A549 (cell line): ENCODE results near the gene TYW1. TPM values are rescaled to one million over a fixed set of nuclear protein-coding genes. Genes with fewer than 3 reads are reported as not detected.
"Not testable (repeated sequence)": the region's sequence is repeated elsewhere in the genome, so short reads cannot be mapped to it uniquely, and the experiment has no call there.

Experiments
- ATAC-seq, 2 experiments: fragments of 200-7000 bp in 1 of 2; fragments of >200 bp in 1 of 2; cut with Nextera tagmentation in 1 of 2; cut with Tn5 transposase in 1 of 2; 3 replicates each; pipeline versions ENCODE4 v1.8.0 to v1.9.1; 2018 to 2020; ENCODE audit warnings: mild to moderate bottlenecking in 1 of 2, moderate library complexity in 1 of 2
- CTCF ChIA-PET: fragments of 300-600 bp; sonication (Branson Sonifier 250); formaldehyde crosslinking; extraction: SDS; loops from one replicate; lab custom pipeline; 2021; ENCODE audit warnings: antibody characterized with exemption, inconsistent platforms; lab: Yijun Ruan, JAX
- POLR2A ChIA-PET: fragments of 350-600 bp; formaldehyde crosslinking; extraction: SDS; loops from one replicate; lab custom pipeline; 2021; ENCODE audit warnings: antibody characterized with exemption, inconsistent platforms; lab: Yijun Ruan, JAX
- DNase-seq, 2 experiments: peaks; one replicate each; pipeline versions ENCODE4 v3.0.0 to v3.0.0-alpha.2; 2011 to 2016; ENCODE audit warnings: low read depth in 1 of 2, low spot score in 1 of 2
- FAIRE-seq: peaks from 2 replicates; lab custom pipeline; 2011; peaks lifted over from hg19 to GRCh38; lab: Jason Lieb, UNC
- H3K27ac ChIP-seq, 2 experiments: fragments of >200 bp; sonication (Bioruptor Twin); formaldehyde crosslinking; 3 replicates each; pipeline ENCODE4 v1.5.1; 2016 to 2017
- H3K4me1 ChIP-seq: fragments of >200 bp; sonication (Bioruptor Twin); formaldehyde crosslinking; 3 replicates; pipeline ENCODE4 v1.6.1; 2016
- H3K4me2 ChIP-seq: fragments of >200 bp; sonication (Bioruptor Twin); formaldehyde crosslinking; 3 replicates; pipeline ENCODE4 v1.6.1; 2016
- H3K4me3 ChIP-seq: fragments of >200 bp; sonication (Bioruptor Twin); formaldehyde crosslinking; 3 replicates; pipeline ENCODE4 v1.5.1; 2016
- H3K9me3 ChIP-seq: fragments of >200 bp; sonication (Bioruptor Twin); formaldehyde crosslinking; 3 replicates; pipeline ENCODE4 v1.6.1; 2016
- BHLHE40 ChIP-seq: IDR thresholded peaks from 2 replicates; pipeline ENCODE4 v1.6.1; 2012; ENCODE audit warnings: low read depth, low read length, inconsistent platforms
- CEBPB ChIP-seq, 2 experiments: fragments of >200 bp in 1 of 2; sonication (Bioruptor Twin) in 1 of 2; formaldehyde crosslinking in 1 of 2; IDR thresholded peaks; 2 replicates each; pipeline ENCODE4 v1.6.1; 2012 to 2016
- CHD2 ChIP-seq: fragments of 150-350 bp; IDR thresholded peaks from 2 replicates; pipeline ENCODE4 v1.6.1; 2014; ENCODE audit warnings: low read length; ENCODE audit not compliant: partially characterized antibody
- CTCF ChIP-seq: fragments of >200 bp; sonication (Bioruptor Twin); formaldehyde crosslinking; IDR thresholded peaks from 3 replicates; pipeline ENCODE4 v1.5.1; 2016
- HEYL ChIP-seq: fragments of 250-450 bp; sonication (Bioruptor Pico); IDR thresholded peaks from 2 replicates; pipeline ENCODE4 v1.8.0; 2021; ENCODE audit warnings: mild to moderate bottlenecking, moderate library complexity
- HOXB13 ChIP-seq: fragments of 250-450 bp; sonication (Bioruptor Pico); IDR thresholded peaks from 2 replicates; pipeline ENCODE4 v1.5.0; 2020; ENCODE audit warnings: low read depth, mild to moderate bottlenecking, moderate library complexity
- MAFK ChIP-seq: fragments of 450-650 bp; IDR thresholded peaks from 2 replicates; pipeline ENCODE4 v1.6.1; 2014; ENCODE audit not compliant: partially characterized antibody
- MAZ ChIP-seq: fragments of 150-350 bp; IDR thresholded peaks from 2 replicates; pipeline ENCODE4 v1.6.1; 2014; ENCODE audit warnings: antibody characterized with exemption, low read depth, low read length, borderline replicate concordance
- RCOR1 ChIP-seq: fragments of 150-350 bp; IDR thresholded peaks from 2 replicates; pipeline ENCODE4 v1.6.1; 2014; ENCODE audit warnings: antibody characterized with exemption, low read length, low read depth
- RFX5 ChIP-seq: fragments of 450-650 bp; IDR thresholded peaks from 2 replicates; pipeline ENCODE4 v1.7.1; 2014; ENCODE audit warnings: antibody characterized with exemption, mild to moderate bottlenecking, moderate library complexity
- TFCP2L1 ChIP-seq: fragments of 250-450 bp; sonication (Bioruptor Pico); IDR thresholded peaks from 2 replicates; pipeline ENCODE4 v1.5.0; 2021; ENCODE audit warnings: mild to moderate bottlenecking
- TP53 ChIP-seq: fragments of 250-450 bp; sonication (Bioruptor Pico); IDR thresholded peaks from 2 replicates; pipeline ENCODE4 v1.5.0; 2021; ENCODE audit warnings: mild to moderate bottlenecking, moderate library complexity
- ZFP36 ChIP-seq: fragments of 450-650 bp; IDR thresholded peaks from 2 replicates; pipeline ENCODE4 v1.6.1; 2014; ENCODE audit warnings: borderline replicate concordance; ENCODE audit not compliant: partially characterized antibody
- ZSCAN20 ChIP-seq: fragments of 250-450 bp; sonication (Bioruptor Pico); IDR thresholded peaks from 2 replicates; pipeline ENCODE4 v1.8.0; 2022; ENCODE audit warnings: mild to moderate bottlenecking, moderate library complexity
- WGBS: methylation state at CpG from one replicate; pipeline ENCODE4 v1.1.6; 2017; ENCODE audit errors: missing lambda C conversion rate; 5-methylcytosine and 5-hydroxymethylcytosine counted together
- polyA plus RNA-seq, 4 experiments: library from polyadenylated mRNA; depleted of rRNA in 3 of 4; stranded (reverse); fragments of >200 nt; fragmentation: RNase III in 1 of 4; extraction: RNeasy Plus Mini Kit Qiagen cat#74134 plus additional on column Dnase treatment in 1 of 4; gene quantifications; 2 replicates in 3 of 4; 3 replicates in 1 of 4; pipeline ENCODE4 v1.2.3, GENCODE V29; 2011 to 2017
- TF ChIP-seq, protein P1 (sequence below): IDR thresholded peaks from 2 replicates; pipeline ENCODE4 v1.6.1; 2012

TYW1 gene
- polyA plus RNA-seq, 2 of the 4 experiments (the other 2 are of a cell fraction), result 15.3 to 26.9 TPM

DNA sequence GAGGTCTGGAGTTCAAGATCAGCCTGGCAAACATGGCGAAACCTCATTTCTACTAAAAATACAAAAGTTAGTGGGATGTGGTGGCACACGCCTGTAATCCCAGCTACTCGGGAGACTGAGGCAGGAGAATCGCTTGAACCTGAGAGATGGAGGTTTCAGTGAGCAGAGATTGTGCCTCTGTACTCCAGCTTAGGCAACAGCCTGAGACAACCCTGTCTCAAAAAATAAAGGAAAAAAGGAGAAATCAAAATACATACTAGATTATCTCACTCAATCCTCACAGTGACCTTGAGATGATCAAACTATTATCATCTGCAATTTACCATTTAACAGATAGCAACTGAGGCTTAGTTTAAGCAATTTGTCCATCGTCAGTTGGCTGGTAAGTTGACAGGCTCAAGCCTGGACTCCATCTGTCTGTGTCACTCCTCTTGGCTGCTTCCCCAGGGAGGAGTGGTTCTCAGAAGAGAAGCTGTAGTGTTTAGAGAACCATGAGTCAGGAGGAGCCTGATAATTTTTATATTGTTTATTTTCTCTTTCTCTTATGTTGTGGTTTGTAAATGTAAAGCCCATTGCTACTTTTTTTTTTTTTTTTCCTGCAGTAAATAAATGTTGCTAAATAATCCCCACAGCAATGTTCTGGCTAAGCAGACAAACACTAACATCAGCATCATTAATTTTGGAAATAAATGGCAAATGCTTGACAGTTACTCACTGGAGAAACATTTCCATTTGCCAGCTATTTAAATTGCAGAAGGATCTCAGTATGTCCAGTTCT is 46.3 kb downstream of the TYW1 start:
- not testable (repeated sequence) for H3K4me3 ChIP-seq, H3K9me3 ChIP-seq
- CTCF ChIA-PET, result interaction anchor here (0.6 kb wide), 1 partner anchor 96 kb away, joined by 4 read pairs; no protein-coding TSS in a partner anchor
- ATAC-seq, result peak; percentile 98
- FAIRE-seq, result peak; percentile 56
- 0 out of 4 replicates have a peak, but pooled peaks of 1 of the 2 experiments have one; percentile 4 for TF ChIP-seq CEBPB (IDR thresholded peaks at IDR 0.05)
- POLR2A ChIA-PET, result interaction anchor here (0.7 kb wide), 2 partner anchors 199 to 259 kb away, joined by 3 to 5 read pairs; no protein-coding TSS in a partner anchor
- Histone ChIP-seq H3K4me2 (peak overlapping the region; percentile 61), H3K27ac (peak overlapping the region; percentile 58 to 75; a peak in 4 of 6 replicates), H3K4me1 (peaks cover 18% of the 10 kb centered on the region)
- 37% methylated on average over 5 of the region's 5 CpGs for WGBS
- DNase-seq, result peak in 1 of 2 experiments; percentile 67

DNA sequence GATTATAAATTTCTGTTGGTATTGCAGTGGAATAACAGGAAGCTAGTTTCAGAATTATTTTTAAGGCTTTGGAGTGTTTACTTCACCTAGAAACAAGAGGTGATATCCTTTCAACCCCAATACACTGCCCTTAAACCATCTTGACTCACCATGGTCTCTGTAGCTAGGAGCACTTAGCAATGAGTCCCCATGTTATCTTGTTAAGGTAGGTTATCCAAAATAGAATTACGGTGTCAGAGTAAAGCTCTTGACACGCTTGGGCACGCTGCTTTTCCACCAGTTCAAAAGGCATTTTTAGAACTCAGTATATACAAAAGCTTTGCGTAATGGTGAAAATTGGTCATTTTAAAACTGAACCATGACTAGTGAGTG is 46.9 kb downstream of the TYW1 start:
- CTCF ChIA-PET, H3K4me3 ChIP-seq, H3K27ac ChIP-seq, FAIRE-seq, H3K9me3 ChIP-seq: not testable (repeated sequence)
- Histone ChIP-seq H3K4me2 (peak overlapping the region; percentile 61), H3K4me1 (peaks cover 18% of the 10 kb centered on the region)
- 90% methylated on average over 4 of the region's 4 CpGs for WGBS
- POLR2A ChIA-PET, result interaction anchor here (0.7 kb wide), 1 partner anchor 259 kb away, joined by 3 read pairs; no protein-coding TSS in a partner anchor
- ATAC-seq, result peak; percentile 40 to 59; a peak in 2 of 6 replicates
- peak in 1 of 2 experiments; percentile 4 for DNase-seq

GRCh38 chr7:67045496-67045995 is 48.9 kb downstream of the TYW1 start:
- 89% methylated on average over 4 of the region's 4 CpGs for WGBS
- TF ChIP-seq MAFK (no peak), MAZ (no peak), RCOR1 (no peak), ZFP36 (no peak), HOXB13 (no peak), CTCF (no peak), HEYL (CRISPR knock-in tag) (no peak), TP53 (CRISPR knock-in tag) (no peak), RFX5 (no peak), ZSCAN20 (no peak), TFCP2L1 (no peak), BHLHE40 (no peak), CHD2 (no peak)
- TF ChIP-seq, protein P1, sequence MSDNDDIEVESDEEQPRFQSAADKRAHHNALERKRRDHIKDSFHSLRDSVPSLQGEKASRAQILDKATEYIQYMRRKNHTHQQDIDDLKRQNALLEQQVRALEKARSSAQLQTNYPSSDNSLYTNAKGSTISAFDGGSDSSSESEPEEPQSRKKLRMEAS, result no peak
- ATAC-seq (no peak), DNase-seq (no peak), FAIRE-seq (no peak)
- H3K9me3 ChIP-seq, result no peaks in the 10 kb centered on the region
- H3K4me2 ChIP-seq, result no peak overlapping the region
- H3K4me3 ChIP-seq, result no peak overlapping the region
- peaks cover 18% of the 10 kb centered on the region for H3K4me1 ChIP-seq
- ChIA-PET CTCF (interaction anchor here (1.0 kb wide), 1 partner anchor 15 kb away, joined by 3 read pairs; no protein-coding TSS in a partner anchor), POLR2A (interaction anchor here (0.6 kb wide), 1 partner anchor 257 kb away, joined by 4 read pairs; no protein-coding TSS in a partner anchor)
- H3K27ac ChIP-seq, result no peak overlapping the region

DNA sequence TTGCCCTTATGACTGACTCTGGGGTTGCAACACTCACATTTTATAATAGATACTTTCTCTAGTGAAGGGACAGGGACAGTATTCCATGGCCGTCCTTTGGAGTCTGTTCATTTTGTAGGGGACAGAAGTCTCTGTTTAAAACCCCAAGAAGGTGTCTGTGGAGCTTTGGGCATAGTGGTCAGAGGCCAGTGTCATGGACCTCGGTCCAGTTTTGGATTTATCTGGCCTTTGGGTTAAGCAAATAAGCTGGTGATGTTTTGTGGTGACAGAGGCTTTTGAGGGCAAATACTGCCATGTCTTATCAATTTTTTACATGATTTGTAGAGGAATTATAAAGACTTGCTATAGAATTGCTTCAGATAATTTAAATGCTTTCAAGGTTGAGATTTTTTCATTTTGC is 50.2 kb downstream of the TYW1 start:
- peaks cover 18% of the 10 kb centered on the region for H3K4me1 ChIP-seq
- H3K9me3 ChIP-seq, FAIRE-seq, H3K4me3 ChIP-seq, CTCF ChIA-PET, DNase-seq, ATAC-seq, H3K27ac ChIP-seq, H3K4me2 ChIP-seq: not testable (repeated sequence)
- WGBS, result 93% methylated on average over 2 of the region's 2 CpGs
- POLR2A ChIA-PET, result interaction anchor here (1.5 kb wide), 1 partner anchor 256 kb away, joined by 5 read pairs; no protein-coding TSS in a partner anchor

DNA sequence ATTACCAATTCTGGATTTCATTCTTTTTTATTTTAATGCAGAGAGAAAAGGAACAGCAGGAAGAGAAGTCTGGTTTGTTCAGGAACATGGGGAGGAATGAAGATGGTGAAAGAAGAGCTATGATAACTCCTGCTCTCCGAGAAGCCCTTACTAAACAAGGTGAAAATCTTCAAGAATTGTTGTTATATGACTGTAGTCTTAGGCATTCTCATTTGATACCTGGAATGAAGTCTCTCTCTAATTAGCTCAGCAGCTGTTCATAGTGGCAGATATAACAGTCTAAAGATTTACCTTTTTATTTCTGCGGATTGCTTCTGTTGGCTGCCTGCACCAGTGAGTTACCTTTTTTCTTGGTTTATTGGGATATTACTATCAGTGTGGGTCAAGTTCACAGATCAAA is 53.3 kb downstream of the TYW1 start:
- CTCF ChIA-PET, ATAC-seq: not testable (repeated sequence)

DNA sequence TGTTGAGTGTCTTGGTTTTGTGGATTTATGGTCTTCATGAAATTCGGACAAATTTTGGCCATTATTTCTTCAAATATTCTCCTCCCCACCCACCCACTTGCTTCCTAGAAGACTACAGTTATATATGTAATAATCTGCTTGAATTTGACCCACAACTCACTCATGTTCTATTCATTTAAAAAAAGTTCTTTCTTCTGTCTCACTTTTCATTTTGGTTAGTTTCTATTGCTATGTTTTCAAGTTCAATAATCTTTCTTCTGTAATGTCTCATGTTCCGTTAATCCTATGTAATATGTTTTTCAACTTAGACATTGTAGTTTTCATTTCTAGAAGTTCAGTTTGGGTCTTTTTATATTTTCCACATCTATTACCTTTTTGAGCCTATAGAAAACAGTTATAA is 55.5 kb downstream of the TYW1 start:
- CTCF ChIA-PET, result not testable (repeated sequence)

More for the DNA sequence above, 53.3 kb downstream of the TYW1 start:
- H3K9me3 ChIP-seq, H3K4me2 ChIP-seq, H3K27ac ChIP-seq, H3K4me3 ChIP-seq, FAIRE-seq, DNase-seq, H3K4me1 ChIP-seq: not testable (repeated sequence)
- WGBS, result 85% methylated on average over 2 of the region's 2 CpGs
- POLR2A ChIA-PET, result interaction anchor here (0.6 kb wide), 1 partner anchor 129 kb away, joined by 4 read pairs; the partner anchor contains the start of gene TMEM248

More for the DNA sequence above, 55.5 kb downstream of the TYW1 start:
- POLR2A ChIA-PET, H3K9me3 ChIP-seq, DNase-seq, H3K4me2 ChIP-seq, ATAC-seq, H3K4me3 ChIP-seq, H3K4me1 ChIP-seq, H3K27ac ChIP-seq: not testable (repeated sequence)
- peak; percentile 88 for FAIRE-seq
- WGBS, result 89% methylated on average over 2 of the region's 2 CpGs
